GM12878 (cell line): Measurements from ENCODE around the gene ITGA7. TPM values are rescaled to one million over a fixed set of nuclear protein-coding genes. Genes with fewer than 3 reads are reported as not detected.
A peak's percentile ranks its signal among the peaks of the same experiment; 100 is the strongest.

Experiments used
- ATF2 ChIP-seq: IDR thresholded peaks from 2 replicates; pipeline ENCODE4 v1.6.1; 2012; ENCODE audit warnings: low read length, inconsistent platforms
- BHLHE40 ChIP-seq, 2 experiments: fragments of 450-650 bp in 1 of 2; IDR thresholded peaks; 2 replicates each; pipeline ENCODE4 v1.6.1; 2011 to 2017; ENCODE audit warnings: low read depth in 2 of 2, borderline replicate concordance in 1 of 2, improper control_type of control experiment in 1 of 2, low read length in 1 of 2, mild to moderate bottlenecking in 1 of 2
- CBFB ChIP-seq: IDR thresholded peaks from 2 replicates; pipeline ENCODE4 v1.6.1; 2016; ENCODE audit warnings: antibody characterized with exemption, low read depth
- CREB1 ChIP-seq: IDR thresholded peaks from 2 replicates; pipeline ENCODE4 v1.6.1; 2012; ENCODE audit warnings: low read depth, mild to moderate bottlenecking, inconsistent platforms
- CREM ChIP-seq: IDR thresholded peaks from 2 replicates; pipeline ENCODE4 v1.6.1; 2014; ENCODE audit warnings: antibody characterized with exemption, low read depth
- CUX1 ChIP-seq: IDR thresholded peaks from 2 replicates; pipeline ENCODE4 v1.6.1; 2012; ENCODE audit warnings: improper control_type of control experiment, low read depth, low read length; ENCODE audit not compliant: insufficient replicate concordance
- EED ChIP-seq: sonication (generic); IDR thresholded peaks from 2 replicates; pipeline ENCODE4 v1.6.1; 2016; ENCODE audit warnings: antibody characterized with exemption, low read depth
- IKZF1 ChIP-seq: fragments of 450-650 bp; conservative IDR thresholded peaks from 2 replicates; pipeline ENCODE4 v1.6.1; 2017; ENCODE audit warnings: antibody characterized with exemption, mild to moderate bottlenecking
- IKZF2 ChIP-seq, 2 experiments: fragments of 450-650 bp; IDR thresholded peaks; 2 replicates each; pipeline ENCODE4 v1.6.1; 2017; ENCODE audit warnings: mild to moderate bottlenecking in 2 of 2, moderate library complexity in 2 of 2
- MTA3 ChIP-seq: IDR thresholded peaks from 2 replicates; pipeline ENCODE4 v1.6.1; 2012; ENCODE audit warnings: low read length, inconsistent platforms, borderline replicate concordance
- MYC ChIP-seq: IDR thresholded peaks from 2 replicates; pipeline ENCODE4 v1.6.1; 2011; ENCODE audit warnings: mild to moderate bottlenecking, low read length, moderate library complexity, inconsistent platforms; ENCODE audit not compliant: insufficient read depth, insufficient replicate concordance, insufficient read length, severe bottlenecking
- NFIC ChIP-seq: IDR thresholded peaks from 2 replicates; pipeline ENCODE4 v1.6.1; 2012; ENCODE audit warnings: low read depth, mild to moderate bottlenecking, inconsistent platforms, low read length, moderate library complexity
- NR2F1 ChIP-seq: fragments of 450-650 bp; conservative IDR thresholded peaks from 2 replicates; pipeline ENCODE4 v1.6.1; 2017; ENCODE audit warnings: mild to moderate bottlenecking
- PKNOX1 ChIP-seq: fragments of 450-650 bp; IDR thresholded peaks from 2 replicates; pipeline ENCODE4 v1.6.1; 2016; ENCODE audit warnings: mild to moderate bottlenecking
- POLR2A ChIP-seq: IDR thresholded peaks from 2 replicates; pipeline ENCODE4 v1.6.1; 2011; ENCODE audit warnings: low read depth, mild to moderate bottlenecking, low read length
- RBBP5 ChIP-seq: fragments of 200-600 bp; sonication (generic); conservative IDR thresholded peaks from 2 replicates; pipeline ENCODE4 v1.6.1; 2016
- SPI1 ChIP-seq: IDR thresholded peaks from 2 replicates; pipeline ENCODE4 v1.6.1; 2011; ENCODE audit warnings: low read depth, mild to moderate bottlenecking, low read length, moderate library complexity, borderline replicate concordance; ENCODE audit not compliant: insufficient read depth
- SREBF1 ChIP-seq: IDR thresholded peaks from 2 replicates; pipeline ENCODE4 v1.6.1; 2012; ENCODE audit warnings: mild to moderate bottlenecking, low read length
- STAT1 ChIP-seq: fragments of 450-650 bp; conservative IDR thresholded peaks from 2 replicates; pipeline ENCODE4 v1.6.1; 2014; ENCODE audit warnings: antibody characterized with exemption, mild to moderate bottlenecking
- TAF1 ChIP-seq: IDR thresholded peaks from 2 replicates; pipeline ENCODE4 v1.6.1; 2011; ENCODE audit warnings: mild to moderate bottlenecking, low read depth, low read length, borderline replicate concordance
- TCF12 ChIP-seq: IDR thresholded peaks from 2 replicates; pipeline ENCODE4 v1.6.1; 2011; ENCODE audit warnings: low read depth, mild to moderate bottlenecking, low read length
- ZBED1 ChIP-seq: IDR thresholded peaks from 2 replicates; pipeline ENCODE4 v1.6.1; 2016; ENCODE audit warnings: borderline replicate concordance
- ZNF274 ChIP-seq: IDR thresholded peaks from one replicate; pipeline ENCODE4 v1.8.0; 2011; ENCODE audit not compliant: insufficient read length, insufficient read depth
- polyA plus RNA-seq, 11 experiments: library from polyadenylated mRNA; depleted of rRNA in 4 of 11; unstranded in 6 of 11; stranded (reverse) in 5 of 11; fragments of >200 nt; fragmentation: Nextera tagmentation in 4 of 11; fragmentation: Illumina TruSeq in 1 of 11; extraction: Ambion mirVana in 4 of 11; extraction: Trizol in 1 of 11; gene quantifications; 1 replicate in 1 of 11; 2 replicates in 10 of 11; pipeline versions ENCODE4 v1.2.1 to v1.2.3, GENCODE V29; 2011 to 2016; ENCODE audit warnings: inconsistent platforms in 2 of 11, missing spikeins in 2 of 11, low read depth in 1 of 11
- total RNA-seq, 4 experiments: library from RNA; depleted of rRNA in 3 of 4; stranded (reverse); fragments of >200 nt in 3 of 4; fragmentation: Illumina TruSeq in 1 of 4; extraction: Trizol in 1 of 4; gene quantifications; 2 replicates each; pipeline versions ENCODE4 v1.2.1 to v1.2.3, GENCODE V29; 2013 to 2021

Gene ITGA7
- total and polyA plus RNA-seq, 10 of the 15 experiments (the other 5 are each of a cell fraction or from before 2014, with no cell fraction given): 0.18 to 5.1 (median 1.5) TPM

- no peak for TF ChIP-seq CUX1
- TF ChIP-seq ZNF274: no peak
- peak; percentile 80 for TF ChIP-seq NR2F1
- TF ChIP-seq STAT1: no peak
- no peak for TF ChIP-seq MYC
- TF ChIP-seq PKNOX1: no peak
- no peak; the same call in 1 of the 2 replicates for TF ChIP-seq MTA3
- TF ChIP-seq CREB1: peak; percentile 19; the same call in 1 of the 2 replicates
- TF ChIP-seq RBBP5: no peak
- TF ChIP-seq ATF2: peak; percentile 59; the same call in 1 of the 2 replicates
- peak; percentile 76 for TF ChIP-seq SPI1
- no peak; the same call in 1 of the 2 replicates for TF ChIP-seq EED
- no peak for TF ChIP-seq CBFB
- peak in 1 of 2 experiments; percentile 22; a peak in 1 of 4 replicates for TF ChIP-seq BHLHE40 (IDR thresholded peaks at IDR 0.05; ENCODE audit: borderline replicate concordance in 1 of 2, low read depth in 2 of 2, low read length in 1 of 2)
- peak; percentile 37; the same call in 1 of the 2 replicates for TF ChIP-seq NFIC
- no peak for TF ChIP-seq SREBF1
- peak; percentile 74; the same call in 1 of the 2 replicates for TF ChIP-seq TCF12
- TF ChIP-seq ZBED1: no peak
- peak; percentile 25 to 64; a peak in 2 of 4 replicates for TF ChIP-seq IKZF2 (IDR thresholded peaks at IDR 0.05)
- TF ChIP-seq TAF1: no peak; the same call in 1 of the 2 replicates
- peak; percentile 76 for TF ChIP-seq IKZF1
- peak; percentile 53; the same call in 1 of the 2 replicates for TF ChIP-seq POLR2A
- TF ChIP-seq CREM: peak; percentile 33; the same call in 1 of the 2 replicates
Observed at GRCh38 chr12:55717011-55718007, 9.6 kb upstream of the ITGA7 start (continued).
